Natural killer cell (primary cell): Measurements from ENCODE around the gene GABBR2. TPM values are rescaled to one million over a fixed set of nuclear protein-coding genes. Genes with fewer than 3 reads are reported as not detected.

Source experiments
- ATAC-seq, 3 donors: fragments of 150-1000 bp in 2 of 3; fragments of 200-7000 bp in 1 of 3; cut with Tn5 transposase; 1 replicate in 1 of 3; 2 replicates in 2 of 3; pipeline ENCODE4 v1.10.0; 2021; ENCODE audit warnings: mild to moderate bottlenecking in 2 of 3, moderate library complexity in 2 of 3
- DNase-seq, 2 donors: peaks; one replicate each; pipeline versions ENCODE4 v3.0.0 to v3.0.0-alpha.2; 2013 to 2021; ENCODE audit warnings: mixed read lengths in 1 of 2
- H3K27ac ChIP-seq: one replicate; pipeline ENCODE4 v1.5.1; 2013; ENCODE audit warnings: mild to moderate bottlenecking, low read length
- H3K27me3 ChIP-seq: one replicate; pipeline ENCODE4 v1.6.1; 2013; ENCODE audit warnings: low read length; ENCODE audit not compliant: control insufficient read depth, insufficient read depth
- H3K36me3 ChIP-seq: one replicate; pipeline ENCODE4 v1.6.1; 2013; ENCODE audit warnings: low read length; ENCODE audit not compliant: control insufficient read depth, insufficient read depth
- H3K4me1 ChIP-seq: one replicate; pipeline ENCODE4 v1.6.1; 2013; ENCODE audit warnings: low read length; ENCODE audit not compliant: control insufficient read depth, insufficient read depth
- H3K4me3 ChIP-seq: one replicate; pipeline ENCODE4 v1.5.1; 2013; ENCODE audit warnings: low read length
- H3K9me3 ChIP-seq: one replicate; pipeline ENCODE4 v1.6.1; 2013; ENCODE audit warnings: low read length; ENCODE audit not compliant: control insufficient read depth, insufficient read depth
- H3K27ac Mint-ChIP-seq, 2 donors: one replicate each; pipeline ENCODE4 v1.8.0; 2022; ENCODE audit warnings: mild to moderate bottlenecking in 2 of 2, mixed read lengths in 2 of 2, moderate library complexity in 1 of 2
- H3K27me3 Mint-ChIP-seq, 2 donors: one replicate each; pipeline ENCODE4 v1.8.0; 2022; ENCODE audit warnings: low read depth in 2 of 2, mixed read lengths in 2 of 2
- H3K36me3 Mint-ChIP-seq: one replicate; pipeline ENCODE4 v1.8.0; 2022; ENCODE audit warnings: mixed read lengths
- H3K4me1 Mint-ChIP-seq, 2 donors: one replicate each; pipeline ENCODE4 v1.8.0; 2022; ENCODE audit warnings: mixed read lengths in 2 of 2
- H3K4me3 Mint-ChIP-seq: one replicate; pipeline ENCODE4 v1.8.0; 2022; ENCODE audit warnings: mild to moderate bottlenecking, moderate library complexity, mixed read lengths
- H3K9me3 Mint-ChIP-seq, 2 donors: one replicate each; pipeline ENCODE4 v1.8.0; 2022; ENCODE audit warnings: mixed read lengths in 2 of 2
- WGBS: methylation state at CpG from one replicate; pipeline ENCODE4 v1.1.7; 2013; ENCODE audit warnings: missing lambda C conversion rate; ENCODE audit not compliant: insufficient coverage; 5-methylcytosine and 5-hydroxymethylcytosine counted together
- intact Hi-C: fragments of 100-400 bp; cut with micrococcal nuclease; formaldehyde crosslinking; loops from one replicate; pipeline ENCODE4 v1.14.2; 2022
- total RNA-seq, 4 donors: library from RNA; stranded (reverse); fragments of 120-200 nt in 1 of 4; gene quantifications; one replicate each; pipeline versions ENCODE4 v1.2.3 to v1.2.4, GENCODE V29; 2013 to 2022
- TF ChIP-seq, protein P1 (sequence below): fragments of 200-600 bp; IDR thresholded peaks from one replicate; pipeline ENCODE4 v1.8.0; 2022; ENCODE audit warnings: antibody characterized with exemption

GABBR2 gene
- total RNA-seq, 3 donors from 2014 or later (not counting 1 experiment from before 2014, with no cell fraction given) = not detected

DNA sequence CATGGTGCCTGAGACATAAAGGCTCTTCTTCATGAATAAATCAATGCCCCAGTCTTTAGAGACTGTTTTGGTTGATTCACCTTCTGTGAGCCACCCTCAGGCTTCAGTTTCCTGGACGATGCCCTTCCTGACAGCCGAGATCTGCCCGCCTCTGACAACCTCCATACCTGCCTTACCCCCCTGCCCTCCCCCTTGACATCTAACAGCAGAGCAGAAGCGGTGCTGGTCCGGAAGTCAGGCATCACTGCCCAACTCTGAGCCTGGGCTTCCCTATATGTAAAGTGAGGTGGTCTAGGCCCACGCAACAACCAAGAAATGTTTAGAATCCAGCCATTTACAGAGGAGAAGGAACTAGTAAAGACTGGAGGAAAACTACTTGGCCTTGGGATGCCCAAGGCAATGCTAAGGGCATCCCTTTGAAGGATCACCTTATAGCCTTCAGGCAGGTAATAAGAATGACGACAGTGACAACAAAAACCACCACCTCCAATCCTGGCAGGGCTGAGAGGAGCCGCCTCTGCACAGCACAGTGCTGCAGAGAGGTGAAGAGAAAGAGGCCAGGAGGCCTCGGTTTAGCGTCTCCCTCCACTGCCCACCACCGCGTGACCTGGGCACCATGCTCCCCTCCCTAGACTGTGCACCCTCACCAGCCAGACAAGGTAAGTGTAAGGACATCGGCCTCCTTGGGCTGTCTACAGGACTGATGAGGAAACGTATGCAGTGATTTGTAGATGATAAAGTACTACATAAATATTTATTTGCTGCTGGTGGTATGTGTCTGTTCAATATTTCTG lies 35.3 kb upstream of the GABBR2 start:
- Mint-ChIP-seq H3K27me3 (no peaks in the 10 kb centered on the region), H3K4me1 (no peaks in the 10 kb centered on the region), H3K27ac (no peak overlapping the region), H3K4me3 (no peak overlapping the region), H3K36me3 (no peaks in the 10 kb centered on the region), H3K9me3 (no peaks in the 10 kb centered on the region)
- no peak overlapping the region for H3K27ac ChIP-seq
- no peaks in the 10 kb centered on the region for H3K4me1 ChIP-seq
- peaks cover 2% of the 10 kb centered on the region for H3K36me3 ChIP-seq
- no peaks in the 10 kb centered on the region for H3K9me3 ChIP-seq
- no peak for DNase-seq
- ATAC-seq = no peak
- no peak overlapping the region for H3K4me3 ChIP-seq
- no peaks in the 10 kb centered on the region for H3K27me3 ChIP-seq
- TF ChIP-seq, protein P1, sequence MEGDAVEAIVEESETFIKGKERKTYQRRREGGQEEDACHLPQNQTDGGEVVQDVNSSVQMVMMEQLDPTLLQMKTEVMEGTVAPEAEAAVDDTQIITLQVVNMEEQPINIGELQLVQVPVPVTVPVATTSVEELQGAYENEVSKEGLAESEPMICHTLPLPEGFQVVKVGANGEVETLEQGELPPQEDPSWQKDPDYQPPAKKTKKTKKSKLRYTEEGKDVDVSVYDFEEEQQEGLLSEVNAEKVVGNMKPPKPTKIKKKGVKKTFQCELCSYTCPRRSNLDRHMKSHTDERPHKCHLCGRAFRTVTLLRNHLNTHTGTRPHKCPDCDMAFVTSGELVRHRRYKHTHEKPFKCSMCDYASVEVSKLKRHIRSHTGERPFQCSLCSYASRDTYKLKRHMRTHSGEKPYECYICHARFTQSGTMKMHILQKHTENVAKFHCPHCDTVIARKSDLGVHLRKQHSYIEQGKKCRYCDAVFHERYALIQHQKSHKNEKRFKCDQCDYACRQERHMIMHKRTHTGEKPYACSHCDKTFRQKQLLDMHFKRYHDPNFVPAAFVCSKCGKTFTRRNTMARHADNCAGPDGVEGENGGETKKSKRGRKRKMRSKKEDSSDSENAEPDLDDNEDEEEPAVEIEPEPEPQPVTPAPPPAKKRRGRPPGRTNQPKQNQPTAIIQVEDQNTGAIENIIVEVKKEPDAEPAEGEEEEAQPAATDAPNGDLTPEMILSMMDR = no peak
- intact Hi-C loops = no loop called here
- WGBS = 95% methylated on average over 10 of the region's 14 CpGs

DNA sequence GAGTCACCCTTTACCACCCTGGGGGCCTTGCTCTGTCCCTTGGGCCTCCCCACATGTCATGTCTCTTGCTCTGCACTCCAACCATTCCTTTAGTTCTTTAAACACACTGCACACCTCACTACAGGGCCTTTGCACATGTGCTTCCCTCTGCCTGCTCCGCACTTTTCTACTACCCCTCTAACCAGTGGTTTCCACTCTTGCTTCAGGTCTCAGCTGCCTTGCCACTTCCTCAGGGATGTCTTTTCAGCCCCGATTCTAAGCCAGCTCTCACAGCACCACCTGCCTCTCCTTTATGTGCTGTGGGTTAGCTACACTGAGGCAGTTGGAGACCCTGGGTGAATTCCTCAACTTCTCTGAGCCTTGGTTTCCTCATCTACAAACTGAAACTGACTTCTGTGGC lies 34.6 kb upstream of the GABBR2 start:
- no peaks in the 10 kb centered on the region for H3K36me3 Mint-ChIP-seq

DNA sequence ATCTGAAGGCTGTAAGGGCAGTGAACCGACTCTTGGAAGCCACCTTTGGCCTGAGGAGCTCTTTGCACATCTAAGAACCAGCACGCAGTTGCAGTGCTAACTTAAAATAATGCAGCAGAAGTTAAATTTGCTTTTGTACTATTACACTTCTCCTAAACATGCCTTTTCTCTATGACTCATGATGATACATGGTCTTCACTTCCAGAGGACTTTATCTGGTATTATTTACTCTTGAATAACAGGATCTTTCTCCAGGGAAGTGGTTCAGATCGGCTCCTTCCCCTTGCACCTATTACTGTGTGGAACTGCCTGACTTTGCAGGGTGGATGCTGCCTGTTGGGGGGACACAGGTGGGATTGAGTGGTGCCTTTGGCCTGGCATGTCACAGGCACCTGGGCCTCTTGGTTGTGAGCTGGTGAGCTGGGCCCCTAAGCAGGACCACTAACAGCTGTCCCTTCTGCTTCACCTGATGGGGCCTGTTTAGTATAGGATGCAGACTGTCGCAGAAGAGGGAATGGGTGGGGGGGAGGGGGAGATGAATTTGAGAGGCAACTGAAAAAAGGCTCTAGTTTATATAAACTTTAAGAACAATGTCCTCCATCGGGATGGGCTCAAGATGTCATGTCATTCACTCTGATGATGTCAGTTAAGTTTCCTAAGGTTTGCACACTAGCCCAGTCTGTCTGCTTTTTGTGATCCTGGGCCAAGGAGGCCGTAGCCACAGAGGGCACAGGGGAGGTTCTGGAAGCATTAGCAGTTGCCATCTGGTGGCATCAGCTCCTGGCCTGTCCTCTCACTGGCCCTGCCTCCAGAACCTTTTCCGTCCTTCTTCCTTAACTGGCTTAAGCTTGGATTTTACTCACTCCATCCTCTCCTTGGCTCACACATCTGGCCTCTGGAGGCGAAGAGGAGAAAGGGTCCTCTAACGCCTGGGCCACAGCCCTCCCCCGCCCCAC lies 33.9 kb upstream of the GABBR2 start:
- Histone ChIP-seq H3K4me3 (no peak overlapping the region), H3K27me3 (no peaks in the 10 kb centered on the region), H3K4me1 (no peaks in the 10 kb centered on the region), H3K36me3 (no peaks in the 10 kb centered on the region), H3K9me3 (no peaks in the 10 kb centered on the region), H3K27ac (no peak overlapping the region)
- H3K27ac Mint-ChIP-seq = no peak overlapping the region
- H3K4me3 Mint-ChIP-seq = no peak overlapping the region
- no peaks in the 10 kb centered on the region for H3K27me3 Mint-ChIP-seq
- WGBS = 91% methylated on average over 10 of the region's 10 CpGs
- H3K4me1 Mint-ChIP-seq = no peaks in the 10 kb centered on the region
- peaks cover 0 to 2% of the 10 kb centered on the region in 2 donors for H3K9me3 Mint-ChIP-seq
- no peaks in the 10 kb centered on the region for H3K36me3 Mint-ChIP-seq
- DNase-seq (no peak), ATAC-seq (no peak)
- intact Hi-C loops = no loop called here
- TF ChIP-seq, protein P1 = no peak

More for the DNA sequence above, 34.6 kb upstream of the GABBR2 start:
- no peak overlapping the region for H3K4me3 ChIP-seq
- Mint-ChIP-seq H3K4me3 (no peak overlapping the region), H3K27ac (no peak overlapping the region), H3K4me1 (no peaks in the 10 kb centered on the region), H3K27me3 (no peaks in the 10 kb centered on the region), H3K9me3 (peaks cover 0 to 2% of the 10 kb centered on the region in 2 donors)
- no peaks in the 10 kb centered on the region for H3K27me3 ChIP-seq
- H3K9me3 ChIP-seq = no peaks in the 10 kb centered on the region
- no peaks in the 10 kb centered on the region for H3K4me1 ChIP-seq
- H3K36me3 ChIP-seq = no peaks in the 10 kb centered on the region
- no peak overlapping the region for H3K27ac ChIP-seq
- TF ChIP-seq, protein P1 = no peak
- WGBS = 100% methylated on average over 2 of the region's 2 CpGs
- intact Hi-C loops = no loop called here
- ATAC-seq (no peak), DNase-seq (no peak)
